ENCODE data around the gene EIF5B. TPM values are rescaled to one million over a fixed set of nuclear protein-coding genes. Genes with fewer than 3 reads are reported as not detected.

The EIF5B gene
- polyA plus RNA-seq, 3 donors from 2014 or later: 2.8 to 14.3 (median 2.9) TPM

GRCh38 chr2:99382143-99382542 lies 45.0 kb downstream of the EIF5B start:
- Mint-ChIP-seq H3K9me3 (no peaks in the 10 kb centered on the region), H3K36me3 (peaks cover 20 to 45% (median 21%) of the 10 kb centered on the region in 3 donors), H3K27me3 (ENCODE audit: low read depth in 3 of 3) (peaks cover 0 to 3% (median 0%) of the 10 kb centered on the region in 3 donors), H3K27ac (no peak overlapping the region), H3K4me1 (no peaks in the 10 kb centered on the region), H3K4me3 (no peak overlapping the region)
- DNase-seq: no peak

GRCh38 chr2:99386011-99386410 lies 48.8 kb downstream of the EIF5B start:
- DNase-seq: no peak
- Mint-ChIP-seq H3K36me3 (peaks cover 20 to 31% (median 25%) of the 10 kb centered on the region in 3 donors), H3K4me3 (no peak overlapping the region), H3K4me1 (peaks cover 0 to 2% of the 10 kb centered on the region in 2 donors), H3K9me3 (no peaks in the 10 kb centered on the region), H3K27me3 (ENCODE audit: low read depth in 3 of 3) (peaks cover 0 to 3% (median 0%) of the 10 kb centered on the region in 3 donors), H3K27ac (peak overlapping the region in 2 of 6 donors; percentile 10 to 24)

- no peaks in the 10 kb centered on the region for H3K9me3 Mint-ChIP-seq
- H3K4me1 Mint-ChIP-seq: peaks cover 0 to 2% of the 10 kb centered on the region in 2 donors
- H3K4me3 Mint-ChIP-seq: no peak overlapping the region
- no peak for DNase-seq
- peaks cover 17 to 25% (median 22%) of the 10 kb centered on the region in 3 donors for H3K36me3 Mint-ChIP-seq
- peaks cover 0 to 3% (median 0%) of the 10 kb centered on the region in 3 donors for H3K27me3 Mint-ChIP-seq (ENCODE audit: low read depth in 3 of 3)
- peak overlapping the region in 1 of 6 donors; percentile 55 for H3K27ac Mint-ChIP-seq
Measured at GRCh38 chr2:99388892-99389291, 51.7 kb downstream of the EIF5B start.

GRCh38 chr2:99389371-99389770 lies 52.2 kb downstream of the EIF5B start:
- H3K9me3 Mint-ChIP-seq: no peaks in the 10 kb centered on the region
- DNase-seq: no peak
- peaks cover 15 to 28% (median 20%) of the 10 kb centered on the region in 3 donors for H3K36me3 Mint-ChIP-seq
- no peak overlapping the region for H3K4me3 Mint-ChIP-seq
- H3K27me3 Mint-ChIP-seq (ENCODE audit: low read depth in 3 of 3): peaks cover 0 to 3% (median 0%) of the 10 kb centered on the region in 3 donors
- peaks cover 0 to 2% of the 10 kb centered on the region in 2 donors for H3K4me1 Mint-ChIP-seq
- H3K27ac Mint-ChIP-seq: no peak overlapping the region

- H3K27me3 Mint-ChIP-seq (ENCODE audit: low read depth in 3 of 3): peaks cover 0 to 3% (median 0%) of the 10 kb centered on the region in 3 donors
- H3K9me3 Mint-ChIP-seq: no peaks in the 10 kb centered on the region
- H3K4me1 Mint-ChIP-seq: peaks cover 0 to 2% of the 10 kb centered on the region in 2 donors
- peaks cover 12 to 24% (median 15%) of the 10 kb centered on the region in 3 donors for H3K36me3 Mint-ChIP-seq
- H3K27ac Mint-ChIP-seq: no peak overlapping the region
- no peak for DNase-seq
- H3K4me3 Mint-ChIP-seq: no peak overlapping the region
Measured at GRCh38 chr2:99389946-99390345, 52.8 kb downstream of the EIF5B start.

GRCh38 chr2:99395589-99396130 lies 58.5 kb downstream of the EIF5B start:
- no peaks in the 10 kb centered on the region for H3K27me3 Mint-ChIP-seq (ENCODE audit: low read depth in 3 of 3)
- H3K4me3 Mint-ChIP-seq: no peak overlapping the region
- peak overlapping the region in 5 of 6 donors; percentile 25 to 87 (median 60) for H3K27ac Mint-ChIP-seq
- peaks cover 18 to 36% (median 21%) of the 10 kb centered on the region in 3 donors for H3K36me3 Mint-ChIP-seq
- no peaks in the 10 kb centered on the region for H3K9me3 Mint-ChIP-seq
- DNase-seq: no peak
- no peaks in the 10 kb centered on the region for H3K4me1 Mint-ChIP-seq

- peaks cover 4 to 6% of the 10 kb centered on the region in 2 donors for H3K4me1 Mint-ChIP-seq
- no peaks in the 10 kb centered on the region for H3K27me3 Mint-ChIP-seq (ENCODE audit: low read depth in 3 of 3)
- no peak for DNase-seq
- no peaks in the 10 kb centered on the region for H3K9me3 Mint-ChIP-seq
- no peak overlapping the region for H3K4me3 Mint-ChIP-seq
- H3K27ac Mint-ChIP-seq: peak overlapping the region; percentile 14 to 78 (median 52)
- peaks cover 12 to 35% (median 16%) of the 10 kb centered on the region in 3 donors for H3K36me3 Mint-ChIP-seq
Measured at GRCh38 chr2:99397266-99397920, 60.2 kb downstream of the EIF5B start.

- Mint-ChIP-seq H3K36me3 (peaks cover 16 to 42% (median 16%) of the 10 kb centered on the region in 3 donors), H3K27ac (peak overlapping the region in 5 of 6 donors; percentile 9 to 84 (median 34)), H3K27me3 (ENCODE audit: low read depth in 3 of 3) (no peaks in the 10 kb centered on the region), H3K4me1 (peaks cover 4 to 9% of the 10 kb centered on the region in 2 donors), H3K9me3 (no peaks in the 10 kb centered on the region), H3K4me3 (no peak overlapping the region)
- DNase-seq: no peak
Measured at GRCh38 chr2:99398303-99398702, 61.1 kb downstream of the EIF5B start.

- no peak for DNase-seq
- peaks cover 4 to 9% of the 10 kb centered on the region in 2 donors for H3K4me1 Mint-ChIP-seq
- H3K27ac Mint-ChIP-seq: peak overlapping the region in 4 of 6 donors; percentile 9 to 45 (median 38)
- H3K9me3 Mint-ChIP-seq: no peaks in the 10 kb centered on the region
- H3K36me3 Mint-ChIP-seq: peaks cover 14 to 44% (median 21%) of the 10 kb centered on the region in 3 donors
- no peaks in the 10 kb centered on the region for H3K27me3 Mint-ChIP-seq (ENCODE audit: low read depth in 3 of 3)
- H3K4me3 Mint-ChIP-seq: no peak overlapping the region
Measured at GRCh38 chr2:99399063-99399462, 61.9 kb downstream of the EIF5B start.

- Mint-ChIP-seq H3K4me3 (no peak overlapping the region), H3K9me3 (no peaks in the 10 kb centered on the region), H3K27ac (peak overlapping the region in 1 of 6 donors; percentile 36), H3K36me3 (peaks cover 12 to 48% (median 21%) of the 10 kb centered on the region in 3 donors), H3K4me1 (peaks cover 4 to 9% of the 10 kb centered on the region in 2 donors), H3K27me3 (ENCODE audit: low read depth in 3 of 3) (no peaks in the 10 kb centered on the region)
- no peak for DNase-seq
Measured at GRCh38 chr2:99399795-99400194, 62.6 kb downstream of the EIF5B start.

GRCh38 chr2:99401841-99402240 lies 64.7 kb downstream of the EIF5B start:
- Mint-ChIP-seq H3K27me3 (ENCODE audit: low read depth in 3 of 3) (no peaks in the 10 kb centered on the region), H3K9me3 (no peaks in the 10 kb centered on the region), H3K27ac (peak overlapping the region in 3 of 6 donors; percentile 22 to 69 (median 67)), H3K4me1 (peaks cover 4 to 9% of the 10 kb centered on the region in 2 donors), H3K4me3 (no peak overlapping the region), H3K36me3 (peaks cover 16 to 38% (median 21%) of the 10 kb centered on the region in 3 donors)
- DNase-seq: no peak

- no peaks in the 10 kb centered on the region for H3K9me3 Mint-ChIP-seq
- H3K36me3 Mint-ChIP-seq: peaks cover 12 to 33% (median 23%) of the 10 kb centered on the region in 3 donors
- no peak for DNase-seq
- no peak overlapping the region for H3K4me3 Mint-ChIP-seq
- peaks cover 4 to 9% of the 10 kb centered on the region in 2 donors for H3K4me1 Mint-ChIP-seq
- H3K27me3 Mint-ChIP-seq (ENCODE audit: low read depth in 3 of 3): no peaks in the 10 kb centered on the region
- peak overlapping the region in 4 of 6 donors; percentile 47 to 58 (median 51) for H3K27ac Mint-ChIP-seq
Measured at GRCh38 chr2:99403084-99403483, 65.9 kb downstream of the EIF5B start.

- no peak for DNase-seq
- Mint-ChIP-seq H3K4me1 (peaks cover 4 to 9% of the 10 kb centered on the region in 2 donors), H3K4me3 (no peak overlapping the region), H3K27ac (peak overlapping the region in 3 of 6 donors; percentile 10 to 58 (median 53)), H3K9me3 (no peaks in the 10 kb centered on the region), H3K27me3 (ENCODE audit: low read depth in 3 of 3) (no peaks in the 10 kb centered on the region), H3K36me3 (peaks cover 9 to 31% (median 21%) of the 10 kb centered on the region in 3 donors)
Measured at GRCh38 chr2:99403524-99403923, 66.3 kb downstream of the EIF5B start.
